RWPE1 (cell line): Measurements from ENCODE around the gene ALG14.

ENCODE experiments used
- CTCF ChIA-PET: fragments of 350-600 bp; sonication (Branson Sonifier 250); formaldehyde crosslinking; extraction: SDS; loops from one replicate; lab custom pipeline; 2021; lab: Yijun Ruan, JAX
- POLR2A ChIA-PET: fragments of 400-600 bp; formaldehyde crosslinking; extraction: SDS; loops from one replicate; lab custom pipeline; 2020; ENCODE audit warnings: antibody characterized with exemption; ENCODE audit not compliant: low non-redundant PET; lab: Yijun Ruan, JAX
- DNase-seq: peaks from one replicate; pipeline ENCODE4 v3.0.0; 2012; ENCODE audit warnings: low spot score
- H3K27ac ChIP-seq: fragments of 450-650 bp; 2 replicates; pipeline ENCODE4 v1.5.1; 2017
- TF ChIP-seq, protein P1 (sequence below): fragments of 450-650 bp; conservative IDR thresholded peaks from 2 replicates; pipeline ENCODE4 v1.5.1; 2017; ENCODE audit warnings: low read depth, mild to moderate bottlenecking

ALG14 gene

DNA sequence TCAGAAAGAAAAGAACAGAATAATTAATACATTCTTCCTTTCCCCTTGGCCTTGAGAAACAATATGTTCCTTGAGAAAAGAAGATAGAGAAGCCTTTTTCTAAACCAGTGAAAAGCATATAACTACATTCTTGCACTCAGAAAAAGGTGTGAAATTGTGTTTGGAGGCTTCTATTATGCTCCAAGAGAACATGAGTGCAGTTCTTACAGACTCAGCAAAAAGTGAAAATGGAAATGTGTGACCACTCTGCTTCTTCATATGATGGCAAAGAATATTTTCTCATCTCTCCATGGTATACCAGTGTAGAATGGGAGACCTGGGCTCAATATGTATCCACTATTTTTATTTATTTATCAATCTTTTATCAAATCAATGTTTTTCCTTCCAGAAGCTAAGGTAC lies 43.2 kb downstream of the ALG14 start:
- TF ChIP-seq, protein P1, sequence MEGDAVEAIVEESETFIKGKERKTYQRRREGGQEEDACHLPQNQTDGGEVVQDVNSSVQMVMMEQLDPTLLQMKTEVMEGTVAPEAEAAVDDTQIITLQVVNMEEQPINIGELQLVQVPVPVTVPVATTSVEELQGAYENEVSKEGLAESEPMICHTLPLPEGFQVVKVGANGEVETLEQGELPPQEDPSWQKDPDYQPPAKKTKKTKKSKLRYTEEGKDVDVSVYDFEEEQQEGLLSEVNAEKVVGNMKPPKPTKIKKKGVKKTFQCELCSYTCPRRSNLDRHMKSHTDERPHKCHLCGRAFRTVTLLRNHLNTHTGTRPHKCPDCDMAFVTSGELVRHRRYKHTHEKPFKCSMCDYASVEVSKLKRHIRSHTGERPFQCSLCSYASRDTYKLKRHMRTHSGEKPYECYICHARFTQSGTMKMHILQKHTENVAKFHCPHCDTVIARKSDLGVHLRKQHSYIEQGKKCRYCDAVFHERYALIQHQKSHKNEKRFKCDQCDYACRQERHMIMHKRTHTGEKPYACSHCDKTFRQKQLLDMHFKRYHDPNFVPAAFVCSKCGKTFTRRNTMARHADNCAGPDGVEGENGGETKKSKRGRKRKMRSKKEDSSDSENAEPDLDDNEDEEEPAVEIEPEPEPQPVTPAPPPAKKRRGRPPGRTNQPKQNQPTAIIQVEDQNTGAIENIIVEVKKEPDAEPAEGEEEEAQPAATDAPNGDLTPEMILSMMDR, result no peak
- no peak for DNase-seq
- ChIA-PET POLR2A (no interaction called here), CTCF (interaction anchor here (0.5 kb wide), 1 partner anchor 14 kb away, joined by 4 read pairs; no protein-coding TSS in a partner anchor)
- H3K27ac ChIP-seq, result no peak overlapping the region

DNA sequence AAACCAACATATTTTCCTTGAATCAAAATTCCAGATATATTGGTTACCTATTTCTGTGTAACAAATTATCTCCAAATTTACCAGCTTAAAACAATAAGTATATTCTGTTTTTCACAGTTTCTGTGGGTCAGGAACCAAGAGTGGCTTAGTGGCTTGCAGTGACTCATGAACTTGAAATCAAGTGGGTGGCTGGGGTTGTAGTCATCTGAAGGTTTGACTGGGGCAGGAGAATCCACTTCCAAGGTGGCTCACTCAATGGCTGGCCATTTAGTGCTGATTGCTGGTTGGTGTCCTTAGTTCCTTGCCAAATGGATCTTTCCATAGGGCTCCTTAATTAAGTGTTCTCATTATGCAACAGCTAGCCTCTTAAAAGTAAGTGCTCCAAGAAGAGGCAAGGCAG lies 43.8 kb downstream of the ALG14 start:
- TF ChIP-seq, protein P1, result no peak
- POLR2A ChIA-PET, result no interaction called here
- CTCF ChIA-PET, result no interaction called here
- DNase-seq, result no peak
- no peak overlapping the region for H3K27ac ChIP-seq

DNA sequence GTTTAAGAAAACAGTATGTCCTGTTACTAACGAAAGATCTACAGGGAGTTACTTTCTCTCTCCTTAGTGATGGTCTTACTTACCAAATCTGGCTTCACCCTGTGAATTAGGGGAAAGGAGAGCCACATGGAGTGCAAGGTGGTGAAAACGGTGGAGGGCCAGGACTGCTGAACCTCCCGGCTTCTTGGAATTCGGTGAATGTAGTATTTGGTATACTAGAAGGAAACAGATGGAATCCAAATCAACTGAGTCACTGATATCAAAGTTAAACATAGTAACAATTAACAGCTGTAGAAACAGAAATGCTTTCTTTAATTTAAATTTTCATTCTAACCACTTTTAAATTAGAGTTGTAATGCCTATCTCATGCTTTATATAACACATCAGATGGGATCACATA lies 45.7 kb downstream of the ALG14 start:
- TF ChIP-seq, protein P1, result no peak
- ChIA-PET CTCF (no interaction called here), POLR2A (no interaction called here)
- no peak overlapping the region for H3K27ac ChIP-seq
- DNase-seq, result no peak

DNA sequence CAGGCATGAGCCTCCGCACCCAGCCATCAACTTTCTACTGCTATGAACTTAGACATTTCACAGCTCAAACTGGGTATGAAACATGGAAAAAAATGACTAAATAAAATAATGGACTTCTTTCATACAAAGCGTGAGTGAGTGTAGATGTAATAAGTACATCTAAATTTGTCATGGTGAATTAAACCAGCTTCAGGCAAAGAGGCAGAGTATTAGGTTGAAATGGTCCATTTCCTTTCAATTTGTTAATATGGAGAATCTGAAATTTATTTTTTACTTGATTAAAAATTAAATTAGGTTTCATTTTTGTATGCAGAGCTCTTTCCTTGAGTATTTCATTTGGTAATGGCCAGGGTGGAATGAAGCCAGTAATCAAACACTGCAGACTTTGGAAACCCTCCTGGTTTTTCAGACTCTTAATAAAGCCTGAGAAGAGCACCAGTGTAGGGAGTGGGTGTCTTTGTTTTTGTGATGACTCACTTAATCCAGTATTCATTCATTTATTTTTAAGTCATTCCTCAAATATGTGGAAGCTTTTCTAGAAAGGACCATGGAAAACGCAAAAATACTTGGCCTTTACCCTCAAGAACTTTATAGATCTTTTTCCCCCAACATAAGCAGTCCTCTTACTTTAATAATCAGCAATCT lies 49.2 kb downstream of the ALG14 start:
- CTCF ChIA-PET, result no interaction called here
- DNase-seq, result peak; percentile 58
- TF ChIP-seq, protein P1, result no peak
- no peak overlapping the region; the same call in 1 of the 2 replicates for H3K27ac ChIP-seq
- POLR2A ChIA-PET, result no interaction called here

DNA sequence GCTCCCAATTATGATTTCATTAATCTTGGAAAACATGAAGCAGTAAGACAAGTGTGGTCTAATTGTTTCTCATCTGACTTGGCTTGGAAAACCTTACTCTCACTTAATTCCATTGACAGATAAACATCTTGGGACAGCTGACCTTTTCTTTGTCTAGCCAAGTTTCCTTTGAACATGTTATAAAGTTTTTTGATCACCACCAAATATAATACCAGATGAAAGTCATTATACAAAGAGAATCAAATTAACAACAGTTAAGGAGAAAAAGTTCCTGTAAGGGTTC lies 50.2 kb downstream of the ALG14 start:
- ChIA-PET POLR2A (no interaction called here), CTCF (interaction anchor here (0.7 kb wide), 1 partner anchor 21 kb away, joined by 4 read pairs; no protein-coding TSS in a partner anchor)
- no peak for DNase-seq
- TF ChIP-seq, protein P1, result no peak
- H3K27ac ChIP-seq, result no peak overlapping the region

DNA sequence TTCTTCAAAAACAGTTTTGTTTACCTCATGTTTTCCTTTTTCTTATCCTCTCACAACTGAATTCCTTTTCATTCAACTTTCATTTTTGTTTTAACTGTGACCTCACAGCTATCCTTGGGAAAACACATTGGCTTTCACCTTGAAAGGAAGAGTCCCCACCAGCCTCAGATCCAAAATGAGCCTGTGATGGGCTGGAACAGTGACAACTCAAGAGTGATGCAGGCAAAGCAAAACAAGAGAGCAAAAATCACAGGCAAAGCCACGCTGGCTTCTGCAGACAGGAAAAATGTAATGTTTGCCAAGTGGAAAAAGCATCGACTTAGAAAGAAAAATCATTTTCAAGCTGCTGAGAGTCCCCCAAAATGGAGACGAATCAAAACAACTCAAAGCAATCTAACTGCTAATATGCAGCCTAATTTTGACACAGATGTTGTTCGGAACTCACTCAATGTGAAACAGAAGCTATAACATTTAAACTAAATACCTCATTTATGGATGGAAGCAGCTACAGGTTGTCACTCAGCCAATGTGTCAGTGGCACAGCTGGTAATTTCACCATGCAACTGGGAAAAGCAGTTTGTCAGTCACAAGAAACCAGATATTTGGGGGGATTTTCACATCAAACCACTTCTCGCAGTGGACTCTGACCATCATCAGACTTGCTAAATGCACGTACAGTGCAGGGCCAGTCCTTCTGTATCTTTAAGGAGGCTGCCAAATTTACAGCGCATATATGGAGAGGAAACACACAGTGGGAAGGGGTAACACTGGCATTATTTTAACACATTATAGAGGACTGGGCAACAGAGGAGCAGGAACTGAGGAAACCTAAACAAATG lies 50.7 kb downstream of the ALG14 start:
- ChIA-PET POLR2A (no interaction called here), CTCF (interaction anchor here (0.7 kb wide), 1 partner anchor 21 kb away, joined by 4 read pairs; no protein-coding TSS in a partner anchor)
- H3K27ac ChIP-seq, result no peak overlapping the region
- TF ChIP-seq, protein P1, result no peak
- no peak for DNase-seq
